HepG2 (cell line): Measurements from ENCODE around the gene FAM217B. TPM values are rescaled to one million over a fixed set of nuclear protein-coding genes. Genes with fewer than 3 reads are reported as not detected.

Source experiments
- TFE3 ChIP-seq: IDR thresholded peaks from 2 replicates; pipeline ENCODE4 v1.6.1; 2016
- ZNF142 ChIP-seq: sonication (generic); formaldehyde crosslinking; IDR thresholded peaks from 2 replicates; pipeline ENCODE4 v1.4.0; 2020; ENCODE audit warnings: missing genetic modification reagents
- ZNF318 ChIP-seq: sonication (generic); formaldehyde crosslinking; IDR thresholded peaks from 2 replicates; pipeline ENCODE4 v1.4.0; 2020; ENCODE audit warnings: mild to moderate bottlenecking, missing genetic modification reagents
- ZNF343 ChIP-seq: sonication (generic); formaldehyde crosslinking; IDR thresholded peaks from 2 replicates; pipeline ENCODE4 v1.4.0; 2020; ENCODE audit warnings: mild to moderate bottlenecking, missing genetic modification reagents
- ZSCAN21 ChIP-seq: sonication (generic); formaldehyde crosslinking; IDR thresholded peaks from 2 replicates; pipeline ENCODE4 v1.8.0; 2022; ENCODE audit warnings: mild to moderate bottlenecking, missing genetic modification reagents, moderate library complexity, borderline replicate concordance
- ZSCAN30 ChIP-seq: sonication (generic); formaldehyde crosslinking; IDR thresholded peaks from 2 replicates; pipeline ENCODE4 v1.5.0; 2020; ENCODE audit warnings: mild to moderate bottlenecking, missing genetic modification reagents
- polyA plus RNA-seq, 8 experiments: library from polyadenylated mRNA; depleted of rRNA in 3 of 8; stranded (reverse) in 7 of 8; unstranded in 1 of 8; fragments of >200 nt; fragmentation: Illumina TruSeq in 4 of 8; extraction: Trizol in 4 of 8; gene quantifications; 2 replicates each; pipeline versions ENCODE4 v1.2.1 to v1.2.3, GENCODE V29; 2011 to 2016; ENCODE audit warnings: low read depth in 4 of 8, missing spikeins in 1 of 8, mixed read lengths in 1 of 8; ENCODE audit not compliant: insufficient read depth in 1 of 8
- total RNA-seq, 5 experiments: library from RNA; depleted of rRNA; stranded (reverse); fragments of >200 nt; fragmentation: Illumina TruSeq; extraction: Trizol; gene quantifications; 2 replicates each; pipeline ENCODE4 v1.2.3, GENCODE V29; 2016; ENCODE audit warnings: low read depth in 1 of 5
- TF ChIP-seq, protein P1 (sequence below): sonication (generic); formaldehyde crosslinking; IDR thresholded peaks from 2 replicates; pipeline ENCODE4 v1.4.0; 2020; ENCODE audit warnings: missing genetic modification reagents, borderline replicate concordance

Gene FAM217B
- total and polyA plus RNA-seq, 2 of the 13 experiments (the other 11 are each of a cell fraction or from before 2014, with no cell fraction given): 11.1 to 14.3 TPM

DNA sequence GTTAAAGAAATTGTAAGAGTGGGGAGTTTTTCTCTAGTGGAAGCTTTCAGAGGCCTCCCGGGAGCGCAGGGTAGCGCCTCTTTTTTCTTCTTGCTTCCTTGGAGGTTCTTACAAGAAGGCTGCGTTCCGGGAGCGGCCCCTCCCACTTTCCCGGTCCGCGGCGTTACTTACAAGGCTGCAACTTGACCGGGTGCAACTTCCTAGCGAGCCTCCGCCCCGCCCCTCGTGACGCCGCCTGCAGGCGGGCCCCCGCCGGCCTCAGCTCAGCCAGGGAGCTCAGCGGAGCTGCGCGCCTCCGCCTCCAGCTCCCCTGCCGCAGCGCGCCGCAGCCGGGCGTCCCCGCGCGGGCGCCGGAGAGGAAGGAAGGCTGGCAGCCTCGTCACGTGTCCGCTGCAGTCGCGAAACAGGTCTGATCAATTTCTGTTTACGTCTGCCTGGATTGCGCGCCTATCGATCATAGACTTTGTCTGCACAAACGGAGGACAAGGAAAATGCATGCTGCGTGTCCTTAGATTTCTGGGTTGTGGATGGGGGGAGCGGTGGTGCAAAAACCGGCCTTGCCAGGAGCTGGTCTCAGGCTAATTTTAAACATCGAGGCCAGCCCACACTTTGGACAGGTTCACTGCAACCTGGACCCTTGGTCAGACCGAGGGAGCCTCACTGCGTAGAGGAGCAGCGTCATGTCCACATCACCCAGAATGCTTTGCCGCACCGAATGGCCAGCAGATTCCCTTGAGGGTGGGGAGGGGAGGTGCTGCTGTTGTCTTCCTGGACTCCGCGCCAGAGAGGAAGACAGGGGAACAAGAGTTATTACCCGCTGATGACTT is at the start of gene FAM217B, which contains the start of gene PPP1R3D (continued):
- TF ChIP-seq ZNF142 (CRISPR knock-in tag) (peak; percentile 73), TFE3 (CRISPR knock-in tag) (0 out of 2 replicates have a peak, but pooled peaks have one; percentile 47), ZNF343 (CRISPR knock-in tag) (no peak), ZNF318 (CRISPR knock-in tag) (peak; percentile 98), ZSCAN21 (CRISPR knock-in tag) (peak; percentile 89), ZSCAN30 (CRISPR knock-in tag) (no peak)
- TF ChIP-seq, protein P1, sequence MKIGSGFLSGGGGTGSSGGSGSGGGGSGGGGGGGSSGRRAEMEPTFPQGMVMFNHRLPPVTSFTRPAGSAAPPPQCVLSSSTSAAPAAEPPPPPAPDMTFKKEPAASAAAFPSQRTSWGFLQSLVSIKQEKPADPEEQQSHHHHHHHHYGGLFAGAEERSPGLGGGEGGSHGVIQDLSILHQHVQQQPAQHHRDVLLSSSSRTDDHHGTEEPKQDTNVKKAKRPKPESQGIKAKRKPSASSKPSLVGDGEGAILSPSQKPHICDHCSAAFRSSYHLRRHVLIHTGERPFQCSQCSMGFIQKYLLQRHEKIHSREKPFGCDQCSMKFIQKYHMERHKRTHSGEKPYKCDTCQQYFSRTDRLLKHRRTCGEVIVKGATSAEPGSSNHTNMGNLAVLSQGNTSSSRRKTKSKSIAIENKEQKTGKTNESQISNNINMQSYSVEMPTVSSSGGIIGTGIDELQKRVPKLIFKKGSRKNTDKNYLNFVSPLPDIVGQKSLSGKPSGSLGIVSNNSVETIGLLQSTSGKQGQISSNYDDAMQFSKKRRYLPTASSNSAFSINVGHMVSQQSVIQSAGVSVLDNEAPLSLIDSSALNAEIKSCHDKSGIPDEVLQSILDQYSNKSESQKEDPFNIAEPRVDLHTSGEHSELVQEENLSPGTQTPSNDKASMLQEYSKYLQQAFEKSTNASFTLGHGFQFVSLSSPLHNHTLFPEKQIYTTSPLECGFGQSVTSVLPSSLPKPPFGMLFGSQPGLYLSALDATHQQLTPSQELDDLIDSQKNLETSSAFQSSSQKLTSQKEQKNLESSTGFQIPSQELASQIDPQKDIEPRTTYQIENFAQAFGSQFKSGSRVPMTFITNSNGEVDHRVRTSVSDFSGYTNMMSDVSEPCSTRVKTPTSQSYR (CRISPR knock-in tag): peak; percentile 29
